Muscle of arm (tissue), 12 donors: ENCODE results near the gene MDFIC. TPM values are rescaled to one million over a fixed set of nuclear protein-coding genes. Genes with fewer than 3 reads are reported as not detected.

Experiments
- DNase-seq: peaks from one replicate; pipeline ENCODE4 v3.0.0-alpha.2; 2013
- polyA plus RNA-seq, 12 donors: library from polyadenylated mRNA; unstranded; fragments of 120-200 nt; gene quantifications; one replicate each; pipeline ENCODE4 v1.2.1, GENCODE V29; 2013; ENCODE audit not compliant: insufficient read length in 12 of 12

MDFIC gene
- polyA plus RNA-seq, 12 donors, result 32.1 to 48.0 (median 37.8) TPM; not detected in 1

DNA sequence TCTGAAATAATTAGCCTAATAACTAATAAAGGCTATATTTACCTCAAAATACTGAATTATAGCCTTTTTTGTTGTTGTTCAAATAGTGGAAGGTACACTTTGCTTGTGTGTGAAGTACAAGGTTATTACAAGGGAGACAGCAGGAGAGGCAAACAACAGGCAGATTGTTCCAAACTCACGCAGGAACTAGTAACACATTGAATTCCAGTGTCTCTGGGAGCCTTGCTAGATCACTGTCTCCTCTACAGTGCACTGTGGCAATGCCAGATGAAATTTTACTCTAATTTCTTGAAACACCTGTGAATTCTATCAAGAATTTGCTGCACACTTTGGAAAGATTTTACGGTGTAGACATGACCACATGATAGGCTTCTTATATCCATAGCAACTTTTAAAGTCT lies 112.6 kb downstream of the MDFIC start:
- no peak for DNase-seq

DNA sequence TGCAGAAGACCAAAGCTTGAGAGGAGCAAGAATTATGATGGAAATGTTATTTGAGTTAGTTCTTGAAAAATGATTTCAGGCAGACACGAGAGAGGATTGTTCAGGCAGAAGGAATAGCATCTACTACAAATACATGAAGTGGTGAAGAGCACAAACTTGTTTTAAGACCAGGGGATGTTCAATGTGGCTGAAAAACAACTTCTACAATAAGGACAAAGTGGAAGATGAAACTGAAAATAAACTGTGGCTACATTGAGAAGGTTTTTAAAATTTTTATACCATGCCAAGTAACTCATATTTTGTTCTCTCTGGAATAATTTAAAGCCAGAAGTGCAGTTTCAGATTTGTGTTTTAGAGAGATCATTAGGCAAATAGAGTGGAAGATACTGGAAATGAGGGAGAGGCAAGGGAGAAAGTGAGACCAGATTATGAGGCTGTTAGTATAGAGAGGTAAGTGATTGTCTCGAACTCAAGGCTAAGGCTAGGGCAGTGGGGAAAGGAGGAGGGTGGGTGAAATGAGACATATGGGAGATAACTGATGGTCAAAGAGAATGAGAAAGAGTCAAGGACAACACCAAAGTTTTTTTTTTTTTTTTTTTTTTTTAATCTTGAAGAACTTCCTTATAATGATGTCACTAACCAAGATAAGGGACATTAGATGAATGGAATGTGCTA lies 115.4 kb downstream of the MDFIC start:
- DNase-seq, result no peak

- no peak for DNase-seq
Observed at GRCh38 chr7:115038158-115038557, 116.3 kb downstream of the MDFIC start.

- no peak for DNase-seq
Observed at GRCh38 chr7:115040057-115040456, 118.2 kb downstream of the MDFIC start.

GRCh38 chr7:115040495-115040894 lies 118.6 kb downstream of the MDFIC start:
- no peak for DNase-seq

GRCh38 chr7:115042596-115042995 lies 120.7 kb downstream of the MDFIC start:
- no peak for DNase-seq

- no peak for DNase-seq
Observed at GRCh38 chr7:115043605-115044004, 121.7 kb downstream of the MDFIC start.

DNA sequence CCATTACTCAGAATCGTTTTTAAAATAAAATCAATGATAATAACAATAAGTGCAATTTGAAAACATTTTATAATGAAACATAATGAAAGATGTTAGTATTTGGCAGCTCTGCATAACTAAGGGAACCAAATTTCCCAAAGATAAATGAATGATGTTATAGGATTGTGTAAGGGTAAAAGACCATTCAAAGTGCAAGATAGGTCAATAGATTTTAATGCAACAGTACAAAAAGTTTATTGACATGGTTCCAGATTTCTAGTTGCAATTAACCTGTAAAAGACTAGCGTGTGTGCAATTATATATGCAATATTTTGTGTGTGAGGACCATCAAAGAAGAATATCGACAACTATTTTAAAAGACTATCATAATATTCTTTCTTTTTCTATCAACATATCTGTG lies 122.3 kb downstream of the MDFIC start:
- no peak for DNase-seq

DNA sequence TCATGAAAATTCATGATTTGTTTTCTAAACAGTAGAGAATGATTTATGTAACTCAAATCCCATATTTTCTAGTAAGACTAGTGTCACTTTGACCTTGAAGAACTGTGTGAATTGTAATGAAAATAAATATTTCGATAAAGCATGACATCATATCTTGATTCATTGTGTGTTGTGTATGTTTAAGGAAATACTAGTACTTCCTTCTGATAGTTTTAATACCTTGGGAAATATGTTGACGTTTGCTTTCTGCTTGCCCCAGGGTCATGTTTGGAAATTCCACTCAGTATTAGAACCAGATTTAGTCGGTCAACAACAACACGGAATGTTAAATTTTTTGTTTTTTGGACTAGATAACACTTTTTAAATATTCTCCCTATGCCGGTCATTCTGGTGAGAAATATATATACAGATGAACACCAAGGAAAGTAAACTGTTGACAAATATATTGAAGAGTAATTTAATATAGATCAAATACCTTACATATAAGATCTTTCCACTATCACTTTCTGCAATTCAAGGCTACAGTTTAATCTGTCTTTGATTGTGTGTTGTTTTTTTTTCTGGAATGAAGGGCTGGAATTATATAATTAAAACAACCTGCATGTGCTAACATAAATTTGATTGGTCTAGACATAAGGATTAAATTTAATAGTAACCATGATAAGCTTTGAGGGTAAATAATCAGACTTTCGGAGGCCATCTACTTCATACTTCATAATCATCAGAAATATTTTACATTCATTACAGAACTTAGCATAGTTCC lies 126.2 kb downstream of the MDFIC start:
- DNase-seq, result no peak

DNA sequence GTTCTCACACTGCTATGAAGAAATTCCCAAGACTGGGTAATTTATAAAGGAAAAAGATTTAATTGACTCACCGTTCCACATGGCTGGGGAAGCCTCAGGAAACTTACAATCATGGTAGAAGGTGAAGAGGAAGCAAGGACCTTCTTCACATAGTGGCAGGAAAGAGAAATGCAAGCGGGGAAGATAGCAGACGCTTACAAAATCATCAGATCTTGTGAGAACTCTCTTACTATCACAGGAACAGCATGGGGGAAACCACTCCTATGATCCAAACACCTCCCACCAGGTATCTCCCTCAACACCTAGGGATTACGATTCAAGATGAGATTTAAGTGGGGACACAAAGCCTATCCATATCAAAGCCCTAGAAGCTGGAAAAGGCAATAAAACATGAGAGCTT lies 130.8 kb downstream of the MDFIC start:
- DNase-seq, result no peak

DNA sequence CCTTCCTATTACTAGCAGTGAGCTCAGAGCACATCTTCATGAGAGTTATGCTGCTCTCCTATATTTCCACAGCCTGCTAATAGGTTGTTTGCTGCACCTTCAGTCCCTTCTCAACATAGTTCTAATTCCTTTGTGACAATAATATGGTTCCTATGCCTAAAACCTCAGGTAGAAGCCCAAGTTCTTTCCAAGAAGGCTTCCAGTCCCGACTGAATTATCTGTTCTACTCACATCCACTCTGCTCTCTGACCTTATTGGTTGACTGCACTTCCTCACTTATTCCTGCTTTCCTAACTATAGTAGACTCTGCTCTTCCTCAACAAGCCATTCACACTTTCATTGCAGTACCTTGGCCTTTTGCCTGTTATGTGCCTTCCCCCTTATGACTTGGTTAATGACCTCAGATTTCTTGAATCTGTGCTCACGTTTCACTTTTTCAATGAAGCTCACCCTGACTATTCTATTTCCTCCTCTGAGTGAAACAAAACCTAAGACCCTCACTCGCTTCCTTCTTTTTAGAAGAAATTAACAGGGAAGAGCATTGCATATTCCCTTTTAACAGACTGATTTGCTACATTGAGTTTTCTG lies 132.7 kb downstream of the MDFIC start:
- no peak for DNase-seq

DNA sequence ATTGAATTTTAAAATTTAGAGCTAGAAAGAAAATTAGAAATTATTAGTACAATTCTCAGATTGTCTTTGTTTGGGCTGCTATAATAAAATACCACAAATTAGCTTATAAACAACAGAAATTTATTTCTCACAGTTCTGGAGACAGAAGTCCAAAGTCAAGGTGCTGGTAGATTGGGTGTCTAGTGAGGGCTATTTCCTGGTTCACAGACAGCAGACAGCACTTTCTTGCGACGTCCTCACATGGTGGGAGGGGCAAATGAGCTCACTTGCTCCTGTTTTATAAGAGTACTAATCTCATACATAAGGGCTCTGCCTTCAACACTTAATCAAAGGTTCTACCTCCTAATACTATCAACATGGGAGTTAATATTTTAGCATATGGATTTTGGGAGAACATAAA lies 134.1 kb downstream of the MDFIC start:
- no peak for DNase-seq

DNA sequence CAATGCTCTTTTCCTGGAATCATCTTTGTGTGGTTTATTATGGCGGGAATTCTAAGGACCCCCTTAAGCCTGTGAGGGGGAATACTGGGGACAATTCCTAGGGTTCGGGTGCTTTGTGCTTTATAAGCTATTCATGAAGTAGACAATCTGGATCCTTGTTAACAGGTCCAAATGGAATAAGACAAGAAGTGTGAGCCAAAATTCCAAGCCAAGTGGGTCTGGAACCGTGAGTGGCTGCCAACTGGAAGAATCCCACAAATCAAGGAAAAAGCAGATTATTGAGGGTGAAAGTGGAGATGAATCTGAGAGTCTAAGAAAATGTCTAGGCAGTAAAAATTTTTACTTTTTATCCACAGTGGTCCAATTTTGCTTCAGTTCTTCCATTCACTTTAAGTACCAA lies 136.8 kb downstream of the MDFIC start:
- no peak for DNase-seq

DNA sequence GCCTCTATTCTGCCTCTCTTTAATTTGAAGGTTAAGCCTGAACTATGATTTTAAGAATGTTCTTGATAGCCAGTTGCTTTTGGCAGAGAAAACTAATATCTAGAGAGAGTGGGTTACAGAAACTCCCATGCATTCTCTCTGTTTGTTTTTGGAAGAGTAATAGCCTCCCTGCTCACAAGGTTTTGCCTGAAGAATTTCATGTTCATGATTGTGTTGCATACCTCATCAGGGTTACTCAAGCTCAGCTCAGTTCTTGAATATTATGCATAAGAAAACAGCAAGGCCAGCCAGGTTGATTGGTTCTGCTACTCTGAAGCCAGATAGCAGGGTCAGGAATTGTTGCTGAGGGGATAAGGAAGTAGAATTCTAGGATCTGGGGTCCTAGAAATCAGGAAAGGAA lies 137.4 kb downstream of the MDFIC start:
- no peak for DNase-seq

DNA sequence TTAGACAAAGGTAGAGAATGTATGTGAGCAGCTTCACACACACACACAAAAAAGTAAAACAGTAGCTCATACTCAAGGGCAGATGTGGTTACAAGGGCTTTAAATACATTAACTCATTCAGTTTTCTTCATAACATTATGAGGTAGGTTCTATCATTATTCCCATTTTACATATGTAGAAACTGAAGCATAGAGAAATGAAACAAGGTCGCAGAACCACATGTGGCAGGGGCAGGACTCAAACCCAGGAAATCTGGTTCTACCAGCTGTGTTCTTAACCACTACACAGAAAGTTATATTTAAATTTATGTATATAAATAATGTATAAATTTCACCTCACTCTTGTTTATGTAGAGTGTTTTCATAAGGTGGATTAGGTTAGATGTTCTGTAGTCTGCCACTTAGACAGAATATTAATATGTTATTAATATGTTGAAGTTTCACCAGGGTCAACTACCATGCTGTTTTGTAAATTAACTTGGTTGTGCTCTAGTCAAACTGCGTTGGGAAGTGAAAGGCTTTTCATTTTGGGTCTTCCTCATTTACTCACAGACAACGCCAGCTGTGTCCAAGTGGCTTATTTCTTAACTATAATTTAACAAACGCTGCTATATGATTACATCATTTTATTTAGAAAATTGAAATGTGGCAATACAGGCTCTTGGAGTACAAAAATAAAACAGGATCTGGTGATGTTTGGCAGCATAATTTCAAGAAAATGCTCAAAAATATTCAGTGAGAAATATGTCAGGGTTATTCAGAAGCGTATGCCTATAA lies 138.4 kb downstream of the MDFIC start:
- no peak for DNase-seq

DNA sequence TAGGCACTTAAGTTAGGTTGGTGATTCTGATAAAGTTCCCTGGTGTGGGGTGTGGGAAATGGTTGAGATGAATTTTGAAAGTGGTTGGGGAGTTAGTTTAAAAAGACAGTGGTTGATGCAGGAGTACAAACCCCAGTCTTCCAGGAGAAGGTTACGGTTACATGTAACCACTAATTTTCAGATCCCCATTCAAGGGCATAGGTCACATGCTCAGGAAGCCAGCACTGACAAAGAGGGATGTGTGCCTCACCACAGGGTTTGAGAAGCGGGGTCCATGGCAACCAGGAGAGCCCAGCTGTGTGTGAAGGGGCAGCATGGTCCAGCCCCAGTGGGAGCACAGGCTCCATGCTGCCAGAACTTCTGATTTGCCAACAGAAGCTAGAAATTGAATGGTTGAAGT lies 144.2 kb downstream of the MDFIC start:
- DNase-seq, result no peak

GRCh38 chr7:115066634-115067033 lies 144.7 kb downstream of the MDFIC start:
- no peak for DNase-seq

GRCh38 chr7:115068220-115068619 lies 146.3 kb downstream of the MDFIC start:
- no peak for DNase-seq
